Breast epithelium (tissue), 4 donors: Measurements from ENCODE around the gene IDE. TPM values are rescaled to one million over a fixed set of nuclear protein-coding genes. Genes with fewer than 3 reads are reported as not detected.

ENCODE experiments used
- DNase-seq, 2 donors: peaks; one replicate each; pipeline ENCODE4 v3.0.0-alpha.2; 2019; ENCODE audit warnings: low spot score in 2 of 2
- H3K27ac ChIP-seq, 2 donors: fragments of 200-600 bp; sonication (generic) in 1 of 2; one replicate each; pipeline ENCODE4 v1.5.1; 2016 to 2019; ENCODE audit warnings: mild to moderate bottlenecking in 1 of 2
- H3K27me3 ChIP-seq, 2 donors: fragments of 200-600 bp; sonication (generic) in 1 of 2; one replicate each; pipeline versions ENCODE4 v1.5.1 to v1.6.0; 2017 to 2019; ENCODE audit warnings: control low read depth in 1 of 2, mild to moderate bottlenecking in 1 of 2
- H3K36me3 ChIP-seq: fragments of 200-600 bp; one replicate; pipeline ENCODE4 v1.5.1; 2019
- H3K4me1 ChIP-seq, 2 donors: fragments of 200-600 bp; sonication (generic); one replicate each; pipeline ENCODE4 v1.5.1; 2016 to 2019; ENCODE audit warnings: control low read depth in 1 of 2
- H3K4me3 ChIP-seq, 3 donors: fragments of 200-600 bp; sonication (generic); 1 replicate in 2 of 3; 2 replicates in 1 of 3; pipeline ENCODE4 v1.5.1; 2016 to 2019; ENCODE audit warnings: mild to moderate bottlenecking in 3 of 3, moderate library complexity in 2 of 3
- H3K9me3 ChIP-seq, 2 donors: fragments of 200-600 bp; sonication (generic) in 1 of 2; one replicate each; pipeline ENCODE4 v1.5.1; 2016 to 2019; ENCODE audit warnings: control low read depth in 1 of 2
- CTCF ChIP-seq, 3 donors: fragments of 450-650 bp; IDR thresholded peaks; one replicate each; pipeline ENCODE4 v1.5.1; 2016 to 2017; ENCODE audit warnings: antibody characterized with exemption in 3 of 3, mild to moderate bottlenecking in 3 of 3, moderate library complexity in 3 of 3
- POLR2A ChIP-seq: fragments of 450-650 bp; IDR thresholded peaks from one replicate; pipeline ENCODE4 v1.6.1; 2016; ENCODE audit warnings: antibody characterized with exemption, mild to moderate bottlenecking, moderate library complexity
- POLR2AphosphoS5 ChIP-seq, 3 donors: sonication (generic); formaldehyde crosslinking; IDR thresholded peaks; one replicate each; pipeline ENCODE4 v1.6.1; 2017; ENCODE audit warnings: antibody characterized with exemption in 3 of 3
- intact Hi-C: fragments of 100-400 bp; cut with DNase I; formaldehyde crosslinking; loops from one replicate; pipeline ENCODE4 v1.15.1; 2023; ENCODE audit warnings: low total_unique reads
- total RNA-seq, 3 donors: library from RNA; depleted of rRNA; stranded (reverse); fragments of >200 nt; gene quantifications; one replicate each; pipeline ENCODE4 v1.1.0, GENCODE V29; 2016

IDE gene
- total RNA-seq, 3 donors from 2014 or later: 24.0 to 39.5 (median 29.2) TPM

GRCh38 chr10:92483539-92483938 lies 90.4 kb downstream of the IDE start:
- H3K27me3 ChIP-seq: no peaks in the 10 kb centered on the region
- DNase-seq: no peak
- H3K4me3 ChIP-seq: no peak overlapping the region
- no peaks in the 10 kb centered on the region for H3K9me3 ChIP-seq
- TF ChIP-seq POLR2AphosphoS5 (IDR thresholded peaks at IDR 0.05) (no peak), POLR2A (no peak), CTCF (IDR thresholded peaks at IDR 0.05) (no peak)
- H3K36me3 ChIP-seq: no peaks in the 10 kb centered on the region
- intact Hi-C loops: no loop called here
- H3K4me1 ChIP-seq: no peaks in the 10 kb centered on the region
- H3K27ac ChIP-seq: no peak overlapping the region

GRCh38 chr10:92480413-92480812 lies 93.5 kb downstream of the IDE start:
- H3K36me3 ChIP-seq: no peaks in the 10 kb centered on the region
- H3K4me1 ChIP-seq: no peaks in the 10 kb centered on the region
- intact Hi-C loops: no loop called here
- no peaks in the 10 kb centered on the region for H3K27me3 ChIP-seq
- H3K4me3 ChIP-seq: no peak overlapping the region
- H3K9me3 ChIP-seq: no peaks in the 10 kb centered on the region
- no peak overlapping the region for H3K27ac ChIP-seq
- no peak for DNase-seq
- no peak for TF ChIP-seq CTCF (IDR thresholded peaks at IDR 0.05)
- TF ChIP-seq POLR2A: no peak
- no peak for TF ChIP-seq POLR2AphosphoS5 (IDR thresholded peaks at IDR 0.05)

GRCh38 chr10:92479547-92479946 lies 94.3 kb downstream of the IDE start:
- H3K27ac ChIP-seq: no peak overlapping the region
- intact Hi-C loops: no loop called here
- H3K27me3 ChIP-seq: no peaks in the 10 kb centered on the region
- TF ChIP-seq POLR2A: no peak
- no peak for TF ChIP-seq POLR2AphosphoS5 (IDR thresholded peaks at IDR 0.05)
- no peak overlapping the region for H3K4me3 ChIP-seq
- no peaks in the 10 kb centered on the region for H3K4me1 ChIP-seq
- DNase-seq: no peak
- no peaks in the 10 kb centered on the region for H3K36me3 ChIP-seq
- no peaks in the 10 kb centered on the region for H3K9me3 ChIP-seq

- Histone ChIP-seq H3K4me3 (no peak overlapping the region), H3K9me3 (no peaks in the 10 kb centered on the region), H3K4me1 (no peaks in the 10 kb centered on the region), H3K36me3 (no peaks in the 10 kb centered on the region), H3K27me3 (no peaks in the 10 kb centered on the region), H3K27ac (no peak overlapping the region)
- no peak for TF ChIP-seq CTCF (IDR thresholded peaks at IDR 0.05)
- no peak for TF ChIP-seq POLR2A
- no peak for TF ChIP-seq POLR2AphosphoS5 (IDR thresholded peaks at IDR 0.05)
- intact Hi-C loops: no loop called here
- no peak for DNase-seq
Measured at GRCh38 chr10:92478536-92478935, 95.4 kb downstream of the IDE start.

GRCh38 chr10:92475357-92475868 lies 98.5 kb downstream of the IDE start:
- TF ChIP-seq POLR2A: no peak
- TF ChIP-seq CTCF (IDR thresholded peaks at IDR 0.05): no peak
- TF ChIP-seq POLR2AphosphoS5 (IDR thresholded peaks at IDR 0.05): no peak
- no peaks in the 10 kb centered on the region for H3K36me3 ChIP-seq
- intact Hi-C loops: no loop called here
- no peak overlapping the region for H3K27ac ChIP-seq
- no peaks in the 10 kb centered on the region for H3K27me3 ChIP-seq
- H3K4me1 ChIP-seq: no peaks in the 10 kb centered on the region
- no peaks in the 10 kb centered on the region for H3K9me3 ChIP-seq
- no peak for DNase-seq
- no peak overlapping the region for H3K4me3 ChIP-seq

GRCh38 chr10:92470026-92470425 lies 103.9 kb downstream of the IDE start:
- intact Hi-C loops: no loop called here
- Histone ChIP-seq H3K9me3 (no peaks in the 10 kb centered on the region), H3K27ac (no peak overlapping the region), H3K4me3 (no peak overlapping the region), H3K27me3 (no peaks in the 10 kb centered on the region), H3K4me1 (no peaks in the 10 kb centered on the region), H3K36me3 (no peaks in the 10 kb centered on the region)
- DNase-seq: no peak
- TF ChIP-seq POLR2AphosphoS5 (IDR thresholded peaks at IDR 0.05) (no peak), POLR2A (no peak), CTCF (IDR thresholded peaks at IDR 0.05) (no peak)
